ENCODE measurements around the gene PAQR8. TPM values are rescaled to one million over a fixed set of nuclear protein-coding genes. Genes with fewer than 3 reads are reported as not detected.

Gene PAQR8
- polyA plus RNA-seq, 4 donors: 14.6 to 33.8 (median 28.2) TPM

- DNase-seq (ENCODE audit: low read depth in 4 of 4, low spot score in 3 of 4): no peak
These were observed 95.1 kb downstream of the PAQR8 start for GRCh38 chr6:52457096-52457495.

Other genes with a start within 250 kb of the PAQR8 start
- gene IL17A, start 175.8 kb upstream of the PAQR8 start, polyA plus RNA-seq (ENCODE audit: insufficient read length in 4 of 4): not detected
- gene IL17F, start 117.7 kb upstream of the PAQR8 start, polyA plus RNA-seq (ENCODE audit: insufficient read length in 4 of 4): under 1 TPM in 2 of 4 donors, not detected in 2; 0.17 to 0.63 TPM
- gene MCM3, start 77.4 kb upstream of the PAQR8 start, polyA plus RNA-seq (ENCODE audit: insufficient read length in 4 of 4): 100 to 1,000 TPM in 3 of 4 donors, 10 to 100 TPM in 1; 83.1 to 136 (median 129) TPM
- gene EFHC1, start 58.2 kb downstream of the PAQR8 start, polyA plus RNA-seq (ENCODE audit: insufficient read length in 4 of 4): 10 to 100 TPM; 40.8 to 61.1 (median 56.8) TPM
- 10 to 100 TPM; 34.7 to 48.5 (median 46.5) TPM for gene TRAM2, start 214.9 kb downstream of the PAQR8 start, polyA plus RNA-seq (ENCODE audit: insufficient read length in 4 of 4)

Measured in left renal pelvis (tissue), 4 donors.